Upper lobe of left lung (tissue), 6 donors: ENCODE data around the gene SFMBT1. TPM values are rescaled to one million over a fixed set of nuclear protein-coding genes. Genes with fewer than 3 reads are reported as not detected.

Experiments
- ATAC-seq, 2 donors: fragments of 200-7000 bp; cut with Tn5 transposase; one replicate each; pipeline ENCODE4 v1.9.1; 2022; ENCODE audit warnings: mild to moderate bottlenecking in 2 of 2, moderate library complexity in 2 of 2; ENCODE audit not compliant: low FRiP score in 2 of 2
- DNase-seq, 2 donors: peaks; one replicate each; pipeline ENCODE4 v3.0.0-alpha.2; 2019 to 2020
- H3K27ac ChIP-seq, 4 donors: fragments of 200-600 bp; sonication (generic); one replicate each; pipeline ENCODE4 v1.5.1; 2016 to 2019
- H3K27me3 ChIP-seq, 4 donors: fragments of 200-600 bp; sonication (generic); one replicate each; pipeline ENCODE4 v1.5.1; 2017 to 2019
- H3K36me3 ChIP-seq, 4 donors: fragments of 200-600 bp; sonication (generic); one replicate each; pipeline ENCODE4 v1.5.1; 2016 to 2019
- H3K4me1 ChIP-seq, 4 donors: fragments of 200-600 bp; sonication (generic); one replicate each; pipeline ENCODE4 v1.5.1; 2018 to 2019
- H3K4me3 ChIP-seq, 4 donors: fragments of 200-600 bp; sonication (generic); one replicate each; pipeline ENCODE4 v1.5.1; 2017 to 2019; ENCODE audit warnings: mild to moderate bottlenecking in 2 of 4, moderate library complexity in 1 of 4
- H3K9me3 ChIP-seq, 4 donors: fragments of 200-600 bp; sonication (generic); one replicate each; pipeline ENCODE4 v1.5.1; 2018 to 2019
- CTCF ChIP-seq, 6 experiments: fragments of 450-650 bp in 4 of 6; fragments of 200-600 bp in 2 of 6; sonication (generic) in 2 of 6; IDR thresholded peaks; one replicate each; pipeline ENCODE4 v1.5.1; 2016 to 2019; ENCODE audit warnings: antibody characterized with exemption in 6 of 6
- EP300 ChIP-seq, 4 donors: sonication (generic); formaldehyde crosslinking; IDR thresholded peaks; one replicate each; pipeline ENCODE4 v1.5.1; 2017; ENCODE audit warnings: antibody characterized with exemption in 4 of 4, control low read depth in 2 of 4
- POLR2A ChIP-seq, 4 donors: fragments of 450-650 bp; IDR thresholded peaks; one replicate each; pipeline ENCODE4 v1.5.1; 2016 to 2017; ENCODE audit warnings: antibody characterized with exemption in 4 of 4, mild to moderate bottlenecking in 2 of 4
- POLR2AphosphoS5 ChIP-seq, 2 donors: sonication (generic); formaldehyde crosslinking; IDR thresholded peaks; one replicate each; pipeline ENCODE4 v1.5.1; 2017; ENCODE audit warnings: antibody characterized with exemption in 2 of 2
- WGBS, 2 donors: methylation state at CpG; one replicate each; pipeline ENCODE4 v1.1.5; 2017 to 2018; 5-methylcytosine and 5-hydroxymethylcytosine counted together
- total RNA-seq, 6 donors: library from RNA; depleted of rRNA in 4 of 6; stranded (reverse); fragments of >200 nt in 4 of 6; gene quantifications; one replicate each; pipeline versions ENCODE4 v1.1.0 to v1.2.1, GENCODE V29; 2016 to 2021
- donor health status: DM: no; HTN: no; CAD: no; lungs with moderate emphysema.
- donor health status: DM: no; HTN: yes; CAD: no; lungs with severe emphysema.

Gene SFMBT1
- total RNA-seq, 6 donors from 2014 or later: 12.8 to 69.9 (median 32.9) TPM

GRCh38 chr3:53042651-53043050 lies 3.2 kb downstream of the SFMBT1 start:
- TF ChIP-seq EP300 (IDR thresholded peaks at IDR 0.05) (no peak), POLR2AphosphoS5 (IDR thresholded peaks at IDR 0.05) (no peak), CTCF (IDR thresholded peaks at IDR 0.05) (no peak), POLR2A (IDR thresholded peaks at IDR 0.05) (no peak)
- ATAC-seq: no peak
- peaks cover 6 to 36% (median 11%) of the 10 kb centered on the region in 4 donors for H3K4me1 ChIP-seq
- no peak for DNase-seq
- H3K9me3 ChIP-seq: no peaks in the 10 kb centered on the region
- no peak overlapping the region for H3K4me3 ChIP-seq
- no peaks in the 10 kb centered on the region for H3K27me3 ChIP-seq
- WGBS, 2 donors: 93 to 98% methylated on average over 3 of the region's 3 CpGs
- H3K27ac ChIP-seq: no peak overlapping the region
- no peaks in the 10 kb centered on the region for H3K36me3 ChIP-seq

GRCh38 chr3:53040351-53040820 lies 5.5 kb downstream of the SFMBT1 start:
- H3K9me3 ChIP-seq: no peaks in the 10 kb centered on the region
- no peaks in the 10 kb centered on the region for H3K27me3 ChIP-seq
- no peak overlapping the region for H3K4me3 ChIP-seq
- no peaks in the 10 kb centered on the region for H3K36me3 ChIP-seq
- peaks cover 0 to 28% (median 16%) of the 10 kb centered on the region in 4 donors for H3K4me1 ChIP-seq
- TF ChIP-seq POLR2AphosphoS5 (IDR thresholded peaks at IDR 0.05): no peak
- TF ChIP-seq EP300 (IDR thresholded peaks at IDR 0.05): no peak
- no peak for TF ChIP-seq CTCF (IDR thresholded peaks at IDR 0.05)
- no peak for TF ChIP-seq POLR2A (IDR thresholded peaks at IDR 0.05)
- no peak for DNase-seq
- no peak for ATAC-seq
- no peak overlapping the region for H3K27ac ChIP-seq

GRCh38 chr3:53039376-53039752 lies 6.5 kb downstream of the SFMBT1 start:
- 80 to 90% methylated on average over 2 of the region's 2 CpGs for WGBS, 2 donors
- ATAC-seq (no peak), DNase-seq (no peak)
- no peaks in the 10 kb centered on the region for H3K27me3 ChIP-seq
- H3K9me3 ChIP-seq: no peaks in the 10 kb centered on the region
- TF ChIP-seq CTCF (IDR thresholded peaks at IDR 0.05) (no peak), POLR2AphosphoS5 (IDR thresholded peaks at IDR 0.05) (no peak), POLR2A (IDR thresholded peaks at IDR 0.05) (no peak)
- H3K36me3 ChIP-seq: no peaks in the 10 kb centered on the region
- no peak overlapping the region for H3K27ac ChIP-seq
- peaks cover 0 to 25% (median 13%) of the 10 kb centered on the region in 4 donors for H3K4me1 ChIP-seq
- H3K4me3 ChIP-seq: no peak overlapping the region

GRCh38 chr3:53038679-53039375 lies 7.0 kb downstream of the SFMBT1 start:
- Histone ChIP-seq H3K9me3 (no peaks in the 10 kb centered on the region), H3K4me1 (peaks cover 0 to 19% (median 10%) of the 10 kb centered on the region in 4 donors), H3K36me3 (no peaks in the 10 kb centered on the region), H3K27me3 (no peaks in the 10 kb centered on the region), H3K4me3 (no peak overlapping the region), H3K27ac (no peak overlapping the region)
- WGBS, 2 donors: 85 to 86% methylated on average over 5 of the region's 5 CpGs
- ATAC-seq (no peak), DNase-seq (no peak)
- TF ChIP-seq CTCF (IDR thresholded peaks at IDR 0.05): no peak
- TF ChIP-seq EP300 (IDR thresholded peaks at IDR 0.05): no peak
